Testis (tissue), 2 donors: Measurements from ENCODE around the gene DNAJC15.

ENCODE experiments used
- POLR2A ChIP-seq: fragments of 450-650 bp; IDR thresholded peaks from one replicate; pipeline ENCODE4 v1.6.1; 2017; ENCODE audit warnings: antibody characterized with exemption, mild to moderate bottlenecking, moderate library complexity
- TF ChIP-seq, protein P1 (sequence below), 3 experiments: fragments of 450-650 bp in 2 of 3; fragments of 200-600 bp in 1 of 3; sonication (generic) in 1 of 3; IDR thresholded peaks; one replicate each; pipeline ENCODE4 v1.5.1; 2016 to 2019; ENCODE audit warnings: antibody characterized with exemption in 3 of 3, mild to moderate bottlenecking in 2 of 3, moderate library complexity in 1 of 3

DNA sequence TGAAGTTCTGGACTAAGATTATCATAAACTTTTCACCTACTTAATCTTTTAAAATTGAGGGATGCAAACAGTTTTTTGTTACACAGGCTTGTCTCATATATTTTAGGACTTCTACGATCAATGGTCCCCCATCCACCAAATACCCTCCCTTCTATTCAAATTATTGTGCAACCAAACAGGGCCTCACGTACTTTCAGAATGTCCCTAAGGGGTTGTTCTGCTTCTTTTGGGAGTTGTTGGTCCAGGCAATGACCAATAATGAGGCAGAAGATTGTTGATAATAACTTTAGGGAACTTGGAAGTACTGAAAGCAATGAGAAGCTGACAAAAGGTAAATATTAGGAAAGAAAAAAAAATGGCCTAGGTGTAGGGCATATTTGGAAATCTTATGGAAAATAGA lies 2.9 kb downstream of the DNAJC15 start:
- TF ChIP-seq, protein P1, sequence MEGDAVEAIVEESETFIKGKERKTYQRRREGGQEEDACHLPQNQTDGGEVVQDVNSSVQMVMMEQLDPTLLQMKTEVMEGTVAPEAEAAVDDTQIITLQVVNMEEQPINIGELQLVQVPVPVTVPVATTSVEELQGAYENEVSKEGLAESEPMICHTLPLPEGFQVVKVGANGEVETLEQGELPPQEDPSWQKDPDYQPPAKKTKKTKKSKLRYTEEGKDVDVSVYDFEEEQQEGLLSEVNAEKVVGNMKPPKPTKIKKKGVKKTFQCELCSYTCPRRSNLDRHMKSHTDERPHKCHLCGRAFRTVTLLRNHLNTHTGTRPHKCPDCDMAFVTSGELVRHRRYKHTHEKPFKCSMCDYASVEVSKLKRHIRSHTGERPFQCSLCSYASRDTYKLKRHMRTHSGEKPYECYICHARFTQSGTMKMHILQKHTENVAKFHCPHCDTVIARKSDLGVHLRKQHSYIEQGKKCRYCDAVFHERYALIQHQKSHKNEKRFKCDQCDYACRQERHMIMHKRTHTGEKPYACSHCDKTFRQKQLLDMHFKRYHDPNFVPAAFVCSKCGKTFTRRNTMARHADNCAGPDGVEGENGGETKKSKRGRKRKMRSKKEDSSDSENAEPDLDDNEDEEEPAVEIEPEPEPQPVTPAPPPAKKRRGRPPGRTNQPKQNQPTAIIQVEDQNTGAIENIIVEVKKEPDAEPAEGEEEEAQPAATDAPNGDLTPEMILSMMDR (IDR thresholded peaks at IDR 0.05) = no peak
- TF ChIP-seq POLR2A = no peak
